ENCODE results near the gene POLR1G. TPM values are rescaled to one million over a fixed set of nuclear protein-coding genes. Genes with fewer than 3 reads are reported as not detected.

Gene POLR1G
- total and polyA plus RNA-seq, 2 donors (not counting 3 experiments of a cell fraction or from before 2014, with no cell fraction given) = 6.6 to 19.5 TPM

GRCh38 chr19:45418802-45419201 is 12.4 kb downstream of the POLR1G start:
- no TSS peak for BruUV-seq (replicated peaks)
- TF ChIP-seq JUN (IDR thresholded peaks at IDR 0.05; ENCODE audit: borderline replicate concordance, insufficient read depth, insufficient read length, low read depth) (no peak), POLR2A (IDR thresholded peaks at IDR 0.05; ENCODE audit: low read depth, low read length) (no peak), EZH2 (IDR thresholded peaks at IDR 0.05; ENCODE audit: borderline replicate concordance, low read depth, low read length, severe bottlenecking) (no peak), MAX (IDR thresholded peaks at IDR 0.05; ENCODE audit: insufficient read depth, insufficient read length) (no peak)
- ChIA-PET CTCF (no interaction called here), POLR2A (no interaction called here)
- Histone ChIP-seq H2AFZ (ENCODE audit: low read depth, low read length) (no peak overlapping the region), H3K27ac (ENCODE audit: insufficient read depth, low read depth, low read length) (no peak overlapping the region), H3K9me1 (replicated peaks; ENCODE audit: control insufficient read depth, extremely low read depth, insufficient read depth, low read length) (no peaks in the 10 kb centered on the region), H3K9ac (replicated peaks; ENCODE audit: extremely low read depth, insufficient read depth, low read length) (no peak overlapping the region), H3K4me2 (ENCODE audit: insufficient read depth, low read length) (no peak overlapping the region), H3K27me3 (ENCODE audit: control insufficient read depth in 2 of 2, insufficient read depth in 2 of 2, low read length in 2 of 2) (no peaks in the 10 kb centered on the region), H3K79me2 (ENCODE audit: control insufficient read depth, insufficient read depth, low read length) (peaks cover 27% of the 10 kb centered on the region), H3K9me3 (replicated peaks; ENCODE audit: control insufficient read depth, insufficient read depth, low read length) (no peaks in the 10 kb centered on the region), H3K4me3 (replicated peaks in 1 of 3; ENCODE audit: insufficient read depth in 1 of 3, low read depth in 1 of 3, low read length in 3 of 3) (no peak overlapping the region), H4K20me1 (replicated peaks; ENCODE audit: control insufficient read depth, extremely low read depth, insufficient read depth, low read length) (no peaks in the 10 kb centered on the region), H3K4me1 (ENCODE audit: control insufficient read depth, extremely low read depth, insufficient read depth, low read length) (peaks cover 13% of the 10 kb centered on the region), H3K36me3 (ENCODE audit: control insufficient read depth in 2 of 2, extremely low read depth in 1 of 2, insufficient read depth in 2 of 2, low read length in 2 of 2) (peaks cover 5 to 16% of the 10 kb centered on the region in 2 experiments)
- no peak for DNase-seq (ENCODE audit: low read depth, low spot score)
- FAIRE-seq = no peak
- dilution Hi-C loops (cut with MboI; ENCODE audit: extremely low pct_ligation_motif_present, low sequenced_read_pairs) (no loop called here), intact Hi-C loops (cut with micrococcal nuclease) (no loop called here)

GRCh38 chr19:45419396-45419795 is 13.0 kb downstream of the POLR1G start:
- FAIRE-seq = no peak
- BruUV-seq (replicated peaks) = no TSS peak

More at GRCh38 chr19:45419396-45419795, 13.0 kb downstream of the POLR1G start:
- H2AFZ ChIP-seq (ENCODE audit: low read depth, low read length) = no peak overlapping the region
- ChIA-PET CTCF (no interaction called here), POLR2A (no interaction called here)
- H4K20me1 ChIP-seq (replicated peaks; ENCODE audit: control insufficient read depth, extremely low read depth, insufficient read depth, low read length) = no peaks in the 10 kb centered on the region
- no peaks in the 10 kb centered on the region for H3K9me1 ChIP-seq (replicated peaks; ENCODE audit: control insufficient read depth, extremely low read depth, insufficient read depth, low read length)
- TF ChIP-seq JUN (IDR thresholded peaks at IDR 0.05; ENCODE audit: borderline replicate concordance, insufficient read depth, insufficient read length, low read depth) (no peak), EZH2 (IDR thresholded peaks at IDR 0.05; ENCODE audit: borderline replicate concordance, low read depth, low read length, severe bottlenecking) (no peak), POLR2AphosphoS5 (IDR thresholded peaks at IDR 0.05; ENCODE audit: insufficient read depth, low read depth, low read length) (no peak), GATA2 (IDR thresholded peaks at IDR 0.05; ENCODE audit: insufficient read depth, insufficient read length, low read depth, low read length) (no peak), POLR2A (IDR thresholded peaks at IDR 0.05; ENCODE audit: low read depth, low read length) (no peak), MAX (IDR thresholded peaks at IDR 0.05; ENCODE audit: insufficient read depth, insufficient read length) (no peak), CTCF (IDR thresholded peaks at IDR 0.05; ENCODE audit: extremely low read depth in 1 of 2, insufficient read depth in 1 of 2, low read depth in 1 of 2, low read length in 2 of 2) (no peak), MYC (IDR thresholded peaks at IDR 0.05; ENCODE audit: low read depth, low read length) (no peak), FOS (IDR thresholded peaks at IDR 0.05; ENCODE audit: borderline replicate concordance, insufficient read depth, low read length) (no peak)
- H3K4me2 ChIP-seq (ENCODE audit: insufficient read depth, low read length) = no peak overlapping the region
- H3K27ac ChIP-seq (ENCODE audit: insufficient read depth, low read depth, low read length) = no peak overlapping the region
- H3K4me1 ChIP-seq (ENCODE audit: control insufficient read depth, extremely low read depth, insufficient read depth, low read length) = peaks cover 17% of the 10 kb centered on the region
- no peak overlapping the region for H3K9ac ChIP-seq (replicated peaks; ENCODE audit: extremely low read depth, insufficient read depth, low read length)
- H3K4me3 ChIP-seq (replicated peaks in 1 of 3; ENCODE audit: insufficient read depth in 1 of 3, low read depth in 1 of 3, low read length in 3 of 3) = no peak overlapping the region
- dilution Hi-C loops (cut with MboI; ENCODE audit: extremely low pct_ligation_motif_present, low sequenced_read_pairs) (no loop called here), intact Hi-C loops (cut with micrococcal nuclease) (no loop called here)
- DNase-seq (ENCODE audit: low read depth, low spot score) = no peak
- H3K36me3 ChIP-seq (ENCODE audit: control insufficient read depth in 2 of 2, extremely low read depth in 1 of 2, insufficient read depth in 2 of 2, low read length in 2 of 2) = peaks cover 4 to 13% of the 10 kb centered on the region in 2 experiments
- H3K9me3 ChIP-seq (replicated peaks; ENCODE audit: control insufficient read depth, insufficient read depth, low read length) = no peaks in the 10 kb centered on the region
- H3K27me3 ChIP-seq (ENCODE audit: control insufficient read depth in 2 of 2, insufficient read depth in 2 of 2, low read length in 2 of 2) = no peaks in the 10 kb centered on the region
- peaks cover 27% of the 10 kb centered on the region for H3K79me2 ChIP-seq (ENCODE audit: control insufficient read depth, insufficient read depth, low read length)
